ENCODE results near the gene KCNH1. TPM values are rescaled to one million over a fixed set of nuclear protein-coding genes. Genes with fewer than 3 reads are reported as not detected.

Gene KCNH1
- total RNA-seq, 1 experiment from 2014 or later: not detected

DNA sequence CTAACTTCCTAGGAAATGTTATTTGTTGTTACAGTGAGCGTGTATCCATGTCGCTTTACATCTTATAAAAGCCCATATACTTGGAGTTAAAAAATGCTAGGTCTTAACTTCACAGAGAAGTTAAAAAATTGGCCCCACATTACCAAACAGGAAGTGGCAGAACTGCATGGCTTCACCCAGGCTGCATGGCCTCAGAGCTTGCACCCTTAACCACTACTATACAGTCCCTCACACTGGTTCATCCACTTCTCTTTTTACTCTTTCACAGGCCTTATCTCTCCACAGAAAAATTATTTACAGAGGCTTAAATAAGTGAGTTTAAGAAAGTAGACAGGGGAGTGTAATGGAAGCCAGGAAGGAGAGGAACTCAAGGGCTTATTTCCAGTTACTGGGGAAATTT is 402.8 kb downstream of the KCNH1 start:
- no peaks in the 10 kb centered on the region for H3K27me3 ChIP-seq (replicated peaks; ENCODE audit: control insufficient read depth, insufficient read depth, low read length)
- H3K9me3 Mint-ChIP-seq (ENCODE audit: unreplicated experiment): no peaks in the 10 kb centered on the region
- ChIA-PET CTCF (no interaction called here), POLR2A (no interaction called here)
- H3K27me3 Mint-ChIP-seq (ENCODE audit: insufficient read depth, unreplicated experiment): peaks cover 11% of the 10 kb centered on the region
- H3K4me3 ChIP-seq (ENCODE audit: low read depth, low read length): no peak overlapping the region
- H3K9me3 ChIP-seq: no peaks in the 10 kb centered on the region
- no peaks in the 10 kb centered on the region for H3K36me3 Mint-ChIP-seq (ENCODE audit: insufficient read depth, unreplicated experiment)
- H3K4me1 Mint-ChIP-seq (ENCODE audit: low read depth, unreplicated experiment): no peaks in the 10 kb centered on the region
- no peaks in the 10 kb centered on the region for H3K36me3 ChIP-seq (ENCODE audit: control insufficient read depth, insufficient read depth, low read length)
- DNase-seq: no peak
- no peak overlapping the region for H3K27ac Mint-ChIP-seq (ENCODE audit: unreplicated experiment)
- no peaks in the 10 kb centered on the region; the same call in 1 of the 2 replicates for H3K4me1 ChIP-seq
- TF ChIP-seq, protein P1, sequence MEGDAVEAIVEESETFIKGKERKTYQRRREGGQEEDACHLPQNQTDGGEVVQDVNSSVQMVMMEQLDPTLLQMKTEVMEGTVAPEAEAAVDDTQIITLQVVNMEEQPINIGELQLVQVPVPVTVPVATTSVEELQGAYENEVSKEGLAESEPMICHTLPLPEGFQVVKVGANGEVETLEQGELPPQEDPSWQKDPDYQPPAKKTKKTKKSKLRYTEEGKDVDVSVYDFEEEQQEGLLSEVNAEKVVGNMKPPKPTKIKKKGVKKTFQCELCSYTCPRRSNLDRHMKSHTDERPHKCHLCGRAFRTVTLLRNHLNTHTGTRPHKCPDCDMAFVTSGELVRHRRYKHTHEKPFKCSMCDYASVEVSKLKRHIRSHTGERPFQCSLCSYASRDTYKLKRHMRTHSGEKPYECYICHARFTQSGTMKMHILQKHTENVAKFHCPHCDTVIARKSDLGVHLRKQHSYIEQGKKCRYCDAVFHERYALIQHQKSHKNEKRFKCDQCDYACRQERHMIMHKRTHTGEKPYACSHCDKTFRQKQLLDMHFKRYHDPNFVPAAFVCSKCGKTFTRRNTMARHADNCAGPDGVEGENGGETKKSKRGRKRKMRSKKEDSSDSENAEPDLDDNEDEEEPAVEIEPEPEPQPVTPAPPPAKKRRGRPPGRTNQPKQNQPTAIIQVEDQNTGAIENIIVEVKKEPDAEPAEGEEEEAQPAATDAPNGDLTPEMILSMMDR (IDR thresholded peaks at IDR 0.05; ENCODE audit: insufficient read depth in 1 of 2, low read depth in 1 of 2, low read length in 1 of 2, severe bottlenecking in 1 of 2, unreplicated experiment in 1 of 2): no peak
- intact Hi-C loops (cut with micrococcal nuclease; ENCODE audit: unreplicated experiment): no loop called here
- H3K4me3 Mint-ChIP-seq (ENCODE audit: unreplicated experiment): no peak overlapping the region
- BruUV-seq (replicated peaks): no TSS peak

DNA sequence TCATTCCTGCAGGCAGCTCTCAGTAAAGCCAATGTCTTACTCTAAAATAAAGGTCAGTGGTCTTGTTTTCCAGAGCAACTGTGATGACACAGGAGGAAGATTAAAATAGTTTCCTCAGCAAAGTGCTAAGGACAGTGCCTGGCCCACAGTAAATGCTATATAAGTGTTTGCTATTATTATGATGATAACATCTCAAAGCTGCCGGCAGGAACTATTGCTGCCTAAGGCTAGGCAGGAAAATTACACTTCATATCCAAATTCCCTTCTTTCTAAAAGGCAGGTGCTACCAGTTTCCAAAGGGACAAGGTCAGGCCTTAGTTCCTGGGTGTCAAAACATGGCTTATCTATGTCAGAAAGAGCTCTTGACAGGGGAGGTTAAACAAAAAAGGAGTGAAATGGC is 403.9 kb downstream of the KCNH1 start:
- no peaks in the 10 kb centered on the region for H3K36me3 ChIP-seq (ENCODE audit: control insufficient read depth, insufficient read depth, low read length)
- BruUV-seq (replicated peaks): no TSS peak
- CTCF ChIA-PET: no interaction called here
- Mint-ChIP-seq H3K27me3 (ENCODE audit: insufficient read depth, unreplicated experiment) (peaks cover 6% of the 10 kb centered on the region), H3K36me3 (ENCODE audit: insufficient read depth, unreplicated experiment) (no peaks in the 10 kb centered on the region), H3K4me1 (ENCODE audit: low read depth, unreplicated experiment) (no peaks in the 10 kb centered on the region), H3K4me3 (ENCODE audit: unreplicated experiment) (no peak overlapping the region), H3K9me3 (ENCODE audit: unreplicated experiment) (no peaks in the 10 kb centered on the region), H3K27ac (ENCODE audit: unreplicated experiment) (no peak overlapping the region)
- no peaks in the 10 kb centered on the region; the same call in 1 of the 2 replicates for H3K4me1 ChIP-seq
- POLR2A ChIA-PET: no interaction called here
- intact Hi-C loops (cut with micrococcal nuclease; ENCODE audit: unreplicated experiment): no loop called here
- H3K4me3 ChIP-seq (ENCODE audit: low read depth, low read length): no peak overlapping the region
- no peak for DNase-seq
- H3K9me3 ChIP-seq: no peaks in the 10 kb centered on the region
- no peaks in the 10 kb centered on the region for H3K27me3 ChIP-seq (replicated peaks; ENCODE audit: control insufficient read depth, insufficient read depth, low read length)
- TF ChIP-seq, protein P1 (IDR thresholded peaks at IDR 0.05; ENCODE audit: insufficient read depth in 1 of 2, low read depth in 1 of 2, low read length in 1 of 2, severe bottlenecking in 1 of 2, unreplicated experiment in 1 of 2): no peak

DNA sequence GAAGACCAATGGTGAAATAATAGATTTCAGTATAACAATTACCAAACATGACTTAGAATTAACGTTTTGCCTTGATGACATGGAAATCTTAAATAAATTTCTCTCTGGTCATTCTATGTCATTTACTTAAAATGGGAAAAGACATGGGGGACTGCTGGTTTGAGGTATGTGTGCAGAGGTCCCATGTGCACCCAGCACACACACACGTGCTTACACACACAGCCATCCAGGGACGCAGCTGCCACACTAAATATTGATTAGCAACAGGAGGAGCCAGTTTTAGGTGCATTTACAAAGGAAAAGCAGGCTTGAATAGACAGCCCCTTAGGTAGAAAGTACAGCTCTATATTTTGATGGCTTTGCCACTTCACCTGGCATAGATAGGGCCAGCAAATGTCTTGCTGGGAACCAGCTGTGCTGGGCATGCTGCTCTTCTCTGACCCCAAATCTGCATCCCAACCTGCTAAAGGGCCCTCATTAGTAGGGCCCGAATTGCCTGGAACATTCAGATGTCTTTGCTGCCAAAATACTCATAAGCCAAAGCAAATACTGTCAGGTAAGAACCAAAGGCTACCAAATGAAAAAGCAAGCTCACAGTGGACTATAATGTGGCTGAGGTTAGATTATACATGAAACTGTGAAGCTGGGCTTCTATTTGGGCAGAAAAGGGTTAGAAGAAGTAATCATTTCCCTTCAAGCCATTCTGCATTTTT is 405.4 kb downstream of the KCNH1 start:
- Histone ChIP-seq H3K4me1 (no peaks in the 10 kb centered on the region; the same call in 1 of the 2 replicates), H3K4me3 (ENCODE audit: low read depth, low read length) (no peak overlapping the region), H3K9me3 (no peaks in the 10 kb centered on the region), H3K36me3 (ENCODE audit: control insufficient read depth, insufficient read depth, low read length) (no peaks in the 10 kb centered on the region), H3K27me3 (replicated peaks; ENCODE audit: control insufficient read depth, insufficient read depth, low read length) (no peaks in the 10 kb centered on the region)
- BruUV-seq (replicated peaks): no TSS peak
- TF ChIP-seq, protein P1 (IDR thresholded peaks at IDR 0.05; ENCODE audit: insufficient read depth in 1 of 2, low read depth in 1 of 2, low read length in 1 of 2, severe bottlenecking in 1 of 2, unreplicated experiment in 1 of 2): no peak
- Mint-ChIP-seq H3K27ac (ENCODE audit: unreplicated experiment) (no peak overlapping the region), H3K4me1 (ENCODE audit: low read depth, unreplicated experiment) (no peaks in the 10 kb centered on the region), H3K9me3 (ENCODE audit: unreplicated experiment) (no peaks in the 10 kb centered on the region), H3K4me3 (ENCODE audit: unreplicated experiment) (no peak overlapping the region), H3K27me3 (ENCODE audit: insufficient read depth, unreplicated experiment) (peaks cover 3% of the 10 kb centered on the region), H3K36me3 (ENCODE audit: insufficient read depth, unreplicated experiment) (no peaks in the 10 kb centered on the region)
- intact Hi-C loops (cut with micrococcal nuclease; ENCODE audit: unreplicated experiment): no loop called here
- CTCF ChIA-PET: no interaction called here
- POLR2A ChIA-PET: no interaction called here
- no peak for DNase-seq
